SU-DHL-6 (cell line): ENCODE measurements around the gene OR6F1.

Source experiments
- H2AFZ ChIP-seq: fragments of 200-600 bp; sonication (generic); 2 replicates; pipeline ENCODE4 v1.6.1; 2014; ENCODE audit warnings: low read depth, mild to moderate bottlenecking, moderate library complexity, mixed read lengths, antibody characterized with exemption, low read length; ENCODE audit not compliant: severe bottlenecking
- H3F3A ChIP-seq: fragments of 200-600 bp; shearing (Covaris generic); 2 replicates; pipeline ENCODE4 v1.6.0; 2016; ENCODE audit warnings: antibody characterized with exemption, mild to moderate bottlenecking; ENCODE audit not compliant: insufficient read depth
- H3K27ac ChIP-seq: fragments of 200-600 bp; sonication (generic); 2 replicates; pipeline ENCODE4 v1.5.1; 2016; ENCODE audit warnings: low read depth, mild to moderate bottlenecking, low read length, moderate library complexity, mixed read lengths
- H3K27me3 ChIP-seq: fragments of 200-600 bp; sonication (generic), shearing (Covaris generic); 2 replicates; pipeline ENCODE4 v1.6.0; 2014; ENCODE audit warnings: mild to moderate bottlenecking, low read length
- H3K36me3 ChIP-seq: fragments of 200-600 bp; sonication (generic); 2 replicates; pipeline ENCODE4 v1.6.1; 2014; ENCODE audit warnings: mild to moderate bottlenecking, low read length, mixed read lengths
- H3K4me2 ChIP-seq: fragments of 300-600, 200-600 bp; shearing (Covaris generic), sonication (generic); 2 replicates; pipeline ENCODE4 v1.6.0; 2014; ENCODE audit warnings: low read length, low read depth, mild to moderate bottlenecking; ENCODE audit not compliant: poor library complexity, severe bottlenecking
- H3K4me3 ChIP-seq: fragments of 200-600 bp; sonication (generic); 2 replicates; pipeline ENCODE4 v1.5.1; 2014; ENCODE audit warnings: antibody characterized with exemption, low read length, mild to moderate bottlenecking, mixed read lengths; ENCODE audit not compliant: insufficient read depth, poor library complexity, severe bottlenecking
- H3K79me2 ChIP-seq: fragments of 200-600 bp; sonication (generic); 2 replicates; pipeline ENCODE4 v1.6.1; 2014; ENCODE audit warnings: mild to moderate bottlenecking, low read length, moderate library complexity; ENCODE audit not compliant: insufficient read depth
- H3K9ac ChIP-seq: fragments of 200-600 bp; sonication (generic); 2 replicates; pipeline ENCODE4 v1.7.0; 2014; ENCODE audit warnings: mild to moderate bottlenecking, low read length
- H3K9me2 ChIP-seq: fragments of 200-600 bp; sonication (generic); replicated peaks from 2 replicates; pipeline ENCODE4 v1.6.1; 2014; ENCODE audit warnings: low read length; ENCODE audit not compliant: insufficient read depth
- H3K9me3 ChIP-seq: fragments of 200-600 bp; sonication (generic); 2 replicates; pipeline ENCODE4 v1.6.1; 2014; ENCODE audit warnings: low read length, mixed read lengths; ENCODE audit not compliant: insufficient read depth
- H4K20me1 ChIP-seq: fragments of 200-600 bp; sonication (generic); 2 replicates; pipeline ENCODE4 v1.6.1; 2014; ENCODE audit warnings: low read depth, mild to moderate bottlenecking, antibody characterized with exemption, low read length, moderate library complexity, mixed read lengths
- CTCF ChIP-seq: fragments of 200-600 bp; sonication (generic); IDR thresholded peaks from one replicate; pipeline ENCODE4 v1.5.1; 2017; ENCODE audit warnings: antibody characterized with exemption, mild to moderate bottlenecking, low read length, moderate library complexity; ENCODE audit not compliant: insufficient read depth, poor library complexity, severe bottlenecking
- EZH2phosphoT487 ChIP-seq: fragments of 200-600 bp; sonication (generic), shearing (Covaris generic); conservative IDR thresholded peaks from 2 replicates; pipeline ENCODE4 v1.6.1; 2018; ENCODE audit warnings: mild to moderate bottlenecking, antibody characterized with exemption, low read length, moderate library complexity, mixed read lengths

Gene OR6F1

GRCh38 chr1:247741756-247742155 lies 25.3 kb upstream of the OR6F1 start:
- Histone ChIP-seq H2AFZ (no peak overlapping the region), H3K79me2 (no peaks in the 10 kb centered on the region), H3K27ac (no peak overlapping the region), H3K9me3 (no peaks in the 10 kb centered on the region), H3K9ac (no peak overlapping the region), H3K4me3 (no peak overlapping the region), H3K36me3 (no peaks in the 10 kb centered on the region), H3K4me2 (no peak overlapping the region), H3K9me2 (no peaks in the 10 kb centered on the region), H3K27me3 (no peaks in the 10 kb centered on the region), H4K20me1 (no peaks in the 10 kb centered on the region), H3F3A (no peaks in the 10 kb centered on the region)
- TF ChIP-seq CTCF (no peak), EZH2phosphoT487 (no peak)

- Histone ChIP-seq H3K27me3 (no peaks in the 10 kb centered on the region), H3K36me3 (no peaks in the 10 kb centered on the region), H3K9ac (no peak overlapping the region), H3K79me2 (no peaks in the 10 kb centered on the region), H3K9me2 (no peaks in the 10 kb centered on the region), H3K4me3 (no peak overlapping the region), H3K9me3 (no peaks in the 10 kb centered on the region), H3K4me2 (no peak overlapping the region), H3F3A (no peaks in the 10 kb centered on the region), H4K20me1 (no peaks in the 10 kb centered on the region), H3K27ac (no peak overlapping the region), H2AFZ (no peak overlapping the region)
- TF ChIP-seq EZH2phosphoT487: no peak
- TF ChIP-seq CTCF: no peak
These were observed 24.3 kb upstream of the OR6F1 start for GRCh38 chr1:247740721-247741120.

- Histone ChIP-seq H3K27me3 (0 out of 2 replicates have a peak, but pooled peaks cover 1% of the 10 kb centered on the region), H3K4me3 (no peak within 1 kb of the TSS), H3K79me2 (no peaks in the 10 kb centered on the region), H3K9me2 (no peaks in the 10 kb centered on the region; the same call in 1 of the 2 replicates), H2AFZ (no peak within 1 kb of the TSS), H4K20me1 (no peaks in the 10 kb centered on the region), H3F3A (no peaks in the 10 kb centered on the region), H3K9me3 (no peaks in the 10 kb centered on the region), H3K27ac (no peak within 1 kb of the TSS), H3K4me2 (no peak within 1 kb of the TSS), H3K36me3 (no peaks in the 10 kb centered on the region), H3K9ac (no peak within 1 kb of the TSS)
- TF ChIP-seq CTCF (no peak), EZH2phosphoT487 (no peak)
These were observed 21.9 kb upstream of the OR6F1 start, which contains the start of gene OR14K1 for GRCh38 chr1:247738315-247738714. OR14K1 (plus strand) TSS chr1:247738615; CDS start chr1:247738615, 0 bp downstream.
